ENCODE data around the gene SMG1.

GRCh38 chr16:18832006-18832405 lies 94.2 kb downstream of the SMG1 start:
- TF ChIP-seq CTCF (IDR thresholded peaks at IDR 0.05) (no peak), ZFX (IDR thresholded peaks at IDR 0.05; ENCODE audit: borderline replicate concordance) (no peak)

Measured in 22Rv1 (cell line).